CD4-positive, CD25-positive, alpha-beta regulatory T cell (primary cell): ENCODE results near the gene BTG3. TPM values are rescaled to one million over a fixed set of nuclear protein-coding genes. Genes with fewer than 3 reads are reported as not detected.

Experiments used
- ATAC-seq, 2 donors: fragments of 150-1000 bp; cut with Tn5 transposase; one replicate each; pipeline ENCODE4 v1.10.0; 2021; ENCODE audit warnings: low read depth in 2 of 2, moderate number of reproducible peaks in 2 of 2, moderate library complexity in 1 of 2
- DNase-seq, 3 donors: peaks; one replicate each; pipeline versions ENCODE4 v3.0.0 to v3.0.0-alpha.2; 2012 to 2022; ENCODE audit warnings: mixed read lengths in 1 of 3
- H3K27ac ChIP-seq: one replicate; pipeline ENCODE4 v1.7.0; 2013; ENCODE audit warnings: mild to moderate bottlenecking, low read length; ENCODE audit not compliant: insufficient read depth, poor library complexity, severe bottlenecking
- H3K27me3 ChIP-seq: one replicate; pipeline ENCODE4 v1.7.0; 2013; ENCODE audit warnings: low read length; ENCODE audit not compliant: control insufficient read depth, insufficient read depth
- H3K36me3 ChIP-seq: one replicate; pipeline ENCODE4 v1.7.0; 2013; ENCODE audit warnings: mild to moderate bottlenecking, low read length, moderate library complexity; ENCODE audit not compliant: control insufficient read depth, insufficient read depth
- H3K4me1 ChIP-seq: 2 replicates; pipeline ENCODE4 v1.7.0; 2013; ENCODE audit warnings: mild to moderate bottlenecking, low read length; ENCODE audit not compliant: insufficient read depth, control insufficient read depth, poor library complexity, severe bottlenecking
- H3K4me3 ChIP-seq: one replicate; pipeline ENCODE4 v1.7.0; 2013; ENCODE audit warnings: low read depth, mild to moderate bottlenecking, low read length, moderate library complexity
- H3K9me3 ChIP-seq, 2 experiments: 1 replicate in 1 of 2; 2 replicates in 1 of 2; pipeline ENCODE4 v1.7.0; 2013; ENCODE audit warnings: low read length in 2 of 2, mild to moderate bottlenecking in 1 of 2, moderate library complexity in 1 of 2; ENCODE audit not compliant: control insufficient read depth in 2 of 2
- H3K27ac Mint-ChIP-seq, 3 donors: one replicate each; pipeline ENCODE4 v1.8.0; 2020 to 2022; ENCODE audit warnings: mild to moderate bottlenecking in 3 of 3, mixed read lengths in 3 of 3, moderate library complexity in 2 of 3
- H3K27me3 Mint-ChIP-seq: one replicate; pipeline ENCODE4 v1.8.0; 2022; ENCODE audit warnings: mild to moderate bottlenecking, mixed read lengths
- H3K36me3 Mint-ChIP-seq: one replicate; pipeline ENCODE4 v1.8.0; 2020; ENCODE audit warnings: mixed read lengths
- H3K4me1 Mint-ChIP-seq, 4 donors: one replicate each; pipeline ENCODE4 v1.8.0; 2020 to 2022; ENCODE audit warnings: mixed read lengths in 4 of 4, mild to moderate bottlenecking in 1 of 4
- H3K4me3 Mint-ChIP-seq, 4 donors: one replicate each; pipeline ENCODE4 v1.8.0; 2020 to 2022; ENCODE audit warnings: mild to moderate bottlenecking in 4 of 4, mixed read lengths in 4 of 4, moderate library complexity in 3 of 4
- H3K9me3 Mint-ChIP-seq, 7 donors: one replicate each; pipeline ENCODE4 v1.8.0; 2020 to 2022; ENCODE audit warnings: mixed read lengths in 7 of 7, mild to moderate bottlenecking in 3 of 7, moderate library complexity in 2 of 7
- polyA plus RNA-seq, 4 donors: library from polyadenylated mRNA; unstranded; fragments of 300-500 nt; fragmentation: Illumina TruSeq; gene quantifications; one replicate each; pipeline ENCODE4 v1.2.3, GENCODE V29; 2021
- total RNA-seq: library from RNA; stranded (reverse); gene quantifications from one replicate; pipeline ENCODE4 v1.2.3, GENCODE V29; 2022

The BTG3 gene
- total and polyA plus RNA-seq, 5 donors from 2014 or later, result 17.3 to 137 (median 20.2) TPM

GRCh38 chr21:17575076-17575475 lies 37.6 kb downstream of the BTG3 start:
- no peak for DNase-seq
- Mint-ChIP-seq H3K27ac (no peak overlapping the region), H3K36me3 (no peaks in the 10 kb centered on the region), H3K9me3 (no peaks in the 10 kb centered on the region), H3K27me3 (peaks cover 16% of the 10 kb centered on the region), H3K4me3 (no peak overlapping the region), H3K4me1 (no peaks in the 10 kb centered on the region)
- Histone ChIP-seq H3K27ac (no peak overlapping the region), H3K4me3 (no peak overlapping the region), H3K9me3 (no peaks in the 10 kb centered on the region), H3K4me1 (no peaks in the 10 kb centered on the region), H3K36me3 (no peaks in the 10 kb centered on the region), H3K27me3 (peaks cover 3% of the 10 kb centered on the region)
- no peak for ATAC-seq

- no peak overlapping the region for H3K27ac Mint-ChIP-seq
- Histone ChIP-seq H3K36me3 (no peaks in the 10 kb centered on the region), H3K4me3 (no peak overlapping the region), H3K9me3 (no peaks in the 10 kb centered on the region), H3K27me3 (peaks cover 3% of the 10 kb centered on the region), H3K4me1 (no peaks in the 10 kb centered on the region), H3K27ac (no peak overlapping the region)
- no peaks in the 10 kb centered on the region for H3K9me3 Mint-ChIP-seq
- H3K27me3 Mint-ChIP-seq, result peaks cover 16% of the 10 kb centered on the region
- no peak overlapping the region for H3K4me3 Mint-ChIP-seq
- DNase-seq, result no peak
- no peaks in the 10 kb centered on the region for H3K36me3 Mint-ChIP-seq
- ATAC-seq, result no peak
- H3K4me1 Mint-ChIP-seq, result no peaks in the 10 kb centered on the region
Observed at GRCh38 chr21:17572431-17572830, 40.3 kb downstream of the BTG3 start.

- H3K9me3 ChIP-seq, result no peaks in the 10 kb centered on the region
- DNase-seq (no peak), ATAC-seq (no peak)
- no peak overlapping the region for H3K27ac Mint-ChIP-seq
- H3K4me3 ChIP-seq, result no peak overlapping the region
- H3K4me1 Mint-ChIP-seq, result no peaks in the 10 kb centered on the region
- H3K4me1 ChIP-seq, result no peaks in the 10 kb centered on the region
- no peak overlapping the region for H3K4me3 Mint-ChIP-seq
- no peaks in the 10 kb centered on the region for H3K9me3 Mint-ChIP-seq
- H3K27me3 ChIP-seq, result no peaks in the 10 kb centered on the region
- H3K27me3 Mint-ChIP-seq, result peaks cover 9% of the 10 kb centered on the region
- H3K36me3 Mint-ChIP-seq, result no peaks in the 10 kb centered on the region
- H3K36me3 ChIP-seq, result no peaks in the 10 kb centered on the region
- H3K27ac ChIP-seq, result no peak overlapping the region
Observed at GRCh38 chr21:17570786-17571185, 41.9 kb downstream of the BTG3 start.

- peaks cover 4% of the 10 kb centered on the region for H3K27me3 Mint-ChIP-seq
- H3K4me1 ChIP-seq, result no peaks in the 10 kb centered on the region
- no peak overlapping the region for H3K27ac ChIP-seq
- H3K9me3 Mint-ChIP-seq, result no peaks in the 10 kb centered on the region
- ATAC-seq (no peak), DNase-seq (no peak)
- H3K4me3 Mint-ChIP-seq, result no peak overlapping the region
- no peaks in the 10 kb centered on the region for H3K9me3 ChIP-seq
- H3K27ac Mint-ChIP-seq, result no peak overlapping the region
- H3K36me3 ChIP-seq, result no peaks in the 10 kb centered on the region
- H3K4me1 Mint-ChIP-seq, result no peaks in the 10 kb centered on the region
- H3K36me3 Mint-ChIP-seq, result peaks cover 4% of the 10 kb centered on the region
- no peak overlapping the region for H3K4me3 ChIP-seq
- H3K27me3 ChIP-seq, result no peaks in the 10 kb centered on the region
Observed at GRCh38 chr21:17560377-17561025, 52.2 kb downstream of the BTG3 start.

GRCh38 chr21:17554679-17555465 lies 57.8 kb downstream of the BTG3 start:
- peaks cover 4% of the 10 kb centered on the region for H3K36me3 Mint-ChIP-seq
- no peak overlapping the region for H3K4me3 Mint-ChIP-seq
- Histone ChIP-seq H3K36me3 (no peaks in the 10 kb centered on the region), H3K4me3 (no peak overlapping the region), H3K9me3 (no peaks in the 10 kb centered on the region), H3K27ac (no peak overlapping the region), H3K4me1 (no peaks in the 10 kb centered on the region), H3K27me3 (no peaks in the 10 kb centered on the region)
- DNase-seq (no peak), ATAC-seq (no peak)
- H3K27ac Mint-ChIP-seq, result no peak overlapping the region
- H3K4me1 Mint-ChIP-seq, result no peaks in the 10 kb centered on the region
- H3K9me3 Mint-ChIP-seq, result no peaks in the 10 kb centered on the region
- peaks cover 4% of the 10 kb centered on the region for H3K27me3 Mint-ChIP-seq

GRCh38 chr21:17554120-17554519 lies 58.6 kb downstream of the BTG3 start:
- Mint-ChIP-seq H3K27me3 (peaks cover 4% of the 10 kb centered on the region), H3K9me3 (no peaks in the 10 kb centered on the region), H3K4me1 (no peaks in the 10 kb centered on the region), H3K36me3 (peaks cover 4% of the 10 kb centered on the region), H3K4me3 (no peak overlapping the region), H3K27ac (no peak overlapping the region)
- DNase-seq, result no peak
- Histone ChIP-seq H3K4me3 (no peak overlapping the region), H3K27ac (no peak overlapping the region), H3K27me3 (no peaks in the 10 kb centered on the region), H3K36me3 (no peaks in the 10 kb centered on the region), H3K9me3 (no peaks in the 10 kb centered on the region), H3K4me1 (no peaks in the 10 kb centered on the region)
- ATAC-seq, result no peak

- no peak for ATAC-seq
Observed at GRCh38 chr21:17552410-17552809, 60.3 kb downstream of the BTG3 start.

More at GRCh38 chr21:17552410-17552809, 60.3 kb downstream of the BTG3 start:
- Histone ChIP-seq H3K36me3 (no peaks in the 10 kb centered on the region), H3K27ac (no peak overlapping the region), H3K9me3 (no peaks in the 10 kb centered on the region), H3K4me3 (no peak overlapping the region), H3K4me1 (no peaks in the 10 kb centered on the region), H3K27me3 (no peaks in the 10 kb centered on the region)
- H3K4me1 Mint-ChIP-seq, result no peaks in the 10 kb centered on the region
- H3K36me3 Mint-ChIP-seq, result peaks cover 9% of the 10 kb centered on the region
- no peak for DNase-seq
- no peak overlapping the region for H3K4me3 Mint-ChIP-seq
- H3K27me3 Mint-ChIP-seq, result peaks cover 9% of the 10 kb centered on the region
- no peaks in the 10 kb centered on the region for H3K9me3 Mint-ChIP-seq
- H3K27ac Mint-ChIP-seq, result no peak overlapping the region
